ENCODE results near the gene VAT1L.

- no peak for TF ChIP-seq CTCF (IDR thresholded peaks at IDR 0.05; ENCODE audit: low read depth, low read length, missing input control)
- no peak for TF ChIP-seq FOXA1 (IDR thresholded peaks at IDR 0.05)
- TF ChIP-seq TAF1 (conservative IDR thresholded peaks at IDR 0.05) = no peak
Measured at GRCh38 chr16:77977339-77977738, 189.0 kb downstream of the VAT1L start.
